Stimulated activated naive CD8-positive, alpha-beta T cell treated with anti-CD3 and anti-CD28 coated beads, Interleukin-15, amount 100 ng/mL, for 72 hours (primary cell): ENCODE measurements around the gene PFDN4.

Experiments used
- ATAC-seq: fragments of 150-1000 bp; cut with Tn5 transposase; 2 replicates; pipeline ENCODE4 v1.10.0; 2021; ENCODE audit warnings: mild to moderate bottlenecking, moderate library complexity
- DNase-seq, 2 donors: peaks; one replicate each; pipeline ENCODE4 v3.0.0; 2021 to 2022
- H3K27ac Mint-ChIP-seq, 2 donors: one replicate each; pipeline ENCODE4 v1.8.0; 2022; ENCODE audit warnings: mild to moderate bottlenecking in 2 of 2, mixed read lengths in 2 of 2, moderate library complexity in 2 of 2
- H3K27me3 Mint-ChIP-seq: one replicate; pipeline ENCODE4 v1.8.0; 2022; ENCODE audit warnings: mixed read lengths
- H3K4me1 Mint-ChIP-seq: one replicate; pipeline ENCODE4 v1.8.0; 2022; ENCODE audit warnings: mild to moderate bottlenecking, mixed read lengths
- H3K4me3 Mint-ChIP-seq, 2 donors: one replicate each; pipeline ENCODE4 v1.8.0; 2022; ENCODE audit warnings: mild to moderate bottlenecking in 2 of 2, mixed read lengths in 2 of 2, moderate library complexity in 1 of 2
- H3K9me3 Mint-ChIP-seq, 2 donors: one replicate each; pipeline ENCODE4 v1.8.0; 2022; ENCODE audit warnings: mixed read lengths in 2 of 2

The PFDN4 gene

DNA sequence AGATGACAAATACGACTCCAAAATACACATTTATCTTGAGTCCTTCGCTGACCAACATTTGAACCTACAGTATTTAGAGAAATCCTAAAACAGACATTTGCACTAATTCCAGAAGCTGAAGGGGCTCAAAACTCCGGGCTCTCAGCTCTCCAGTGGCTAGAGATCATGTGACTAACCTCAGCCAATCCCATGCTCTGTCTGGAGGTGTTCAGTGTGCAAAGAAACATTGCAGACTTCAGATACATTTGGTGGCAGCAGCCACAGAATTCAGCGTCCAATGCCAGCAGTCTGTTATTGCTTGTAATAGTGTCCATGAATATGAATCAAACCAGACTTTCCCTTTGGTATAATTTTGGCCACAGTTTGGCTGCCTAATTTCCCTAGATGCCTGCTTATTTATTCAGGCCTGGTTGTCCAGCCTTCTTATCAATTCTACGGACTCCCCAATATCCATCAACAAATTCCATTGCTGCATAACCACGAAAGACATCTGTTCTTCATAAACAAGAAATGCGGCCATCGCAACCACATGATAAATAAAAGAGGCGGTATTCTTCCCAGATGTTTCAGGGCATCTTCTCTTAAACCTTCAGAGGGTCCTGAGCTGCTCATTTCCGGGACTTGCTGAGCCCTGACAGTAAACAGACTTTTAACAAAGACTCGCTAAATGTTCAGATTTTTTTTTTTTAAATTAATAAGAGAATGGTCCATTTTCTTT, 19.6 kb upstream of the PFDN4 start:
- Mint-ChIP-seq H3K4me1 (no peaks in the 10 kb centered on the region), H3K27ac (no peak overlapping the region)
- DNase-seq = no peak

GRCh38 chr20:54189630-54190029, 18.3 kb upstream of the PFDN4 start:
- DNase-seq (no peak), ATAC-seq (no peak)
- no peak overlapping the region for H3K27ac Mint-ChIP-seq
- H3K9me3 Mint-ChIP-seq = no peaks in the 10 kb centered on the region
- H3K4me3 Mint-ChIP-seq = no peak overlapping the region
- H3K27me3 Mint-ChIP-seq = peaks cover 25% of the 10 kb centered on the region
- H3K4me1 Mint-ChIP-seq = no peaks in the 10 kb centered on the region

More for the DNA sequence above, 19.6 kb upstream of the PFDN4 start:
- Mint-ChIP-seq H3K9me3 (no peaks in the 10 kb centered on the region), H3K4me3 (no peak overlapping the region), H3K27me3 (peaks cover 32% of the 10 kb centered on the region)
- ATAC-seq = no peak

DNA sequence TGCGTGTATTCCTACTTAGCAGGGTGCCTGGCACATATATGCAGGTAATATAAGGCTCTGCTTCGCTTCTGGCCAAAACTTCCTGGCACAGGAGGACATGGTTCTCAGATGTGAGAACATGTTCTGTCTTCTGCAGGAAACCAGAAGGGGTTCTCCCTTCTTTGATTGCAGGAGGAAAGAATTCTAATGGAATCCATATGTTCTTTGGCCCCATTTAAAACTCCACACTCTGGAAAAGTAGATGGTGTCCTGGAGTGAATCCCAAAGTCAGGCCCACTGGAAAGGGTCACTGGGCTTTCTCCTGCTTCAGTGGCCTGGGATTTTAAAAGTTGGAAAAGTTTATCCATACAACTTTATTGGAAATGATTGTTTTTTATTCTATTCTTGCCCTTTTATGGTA, 17.7 kb upstream of the PFDN4 start:
- no peaks in the 10 kb centered on the region for H3K4me1 Mint-ChIP-seq
- ATAC-seq = no peak
- H3K27ac Mint-ChIP-seq = no peak overlapping the region
- no peak overlapping the region for H3K4me3 Mint-ChIP-seq
- H3K9me3 Mint-ChIP-seq = no peaks in the 10 kb centered on the region
- DNase-seq = no peak
- H3K27me3 Mint-ChIP-seq = peaks cover 19% of the 10 kb centered on the region

- no peaks in the 10 kb centered on the region for H3K9me3 Mint-ChIP-seq
- no peak for DNase-seq
- H3K27me3 Mint-ChIP-seq = peaks cover 6% of the 10 kb centered on the region
- ATAC-seq = no peak
- no peaks in the 10 kb centered on the region for H3K4me1 Mint-ChIP-seq
- no peak overlapping the region for H3K27ac Mint-ChIP-seq
- H3K4me3 Mint-ChIP-seq = no peak overlapping the region
Observed at GRCh38 chr20:54193817-54194216, 14.1 kb upstream of the PFDN4 start.

DNA sequence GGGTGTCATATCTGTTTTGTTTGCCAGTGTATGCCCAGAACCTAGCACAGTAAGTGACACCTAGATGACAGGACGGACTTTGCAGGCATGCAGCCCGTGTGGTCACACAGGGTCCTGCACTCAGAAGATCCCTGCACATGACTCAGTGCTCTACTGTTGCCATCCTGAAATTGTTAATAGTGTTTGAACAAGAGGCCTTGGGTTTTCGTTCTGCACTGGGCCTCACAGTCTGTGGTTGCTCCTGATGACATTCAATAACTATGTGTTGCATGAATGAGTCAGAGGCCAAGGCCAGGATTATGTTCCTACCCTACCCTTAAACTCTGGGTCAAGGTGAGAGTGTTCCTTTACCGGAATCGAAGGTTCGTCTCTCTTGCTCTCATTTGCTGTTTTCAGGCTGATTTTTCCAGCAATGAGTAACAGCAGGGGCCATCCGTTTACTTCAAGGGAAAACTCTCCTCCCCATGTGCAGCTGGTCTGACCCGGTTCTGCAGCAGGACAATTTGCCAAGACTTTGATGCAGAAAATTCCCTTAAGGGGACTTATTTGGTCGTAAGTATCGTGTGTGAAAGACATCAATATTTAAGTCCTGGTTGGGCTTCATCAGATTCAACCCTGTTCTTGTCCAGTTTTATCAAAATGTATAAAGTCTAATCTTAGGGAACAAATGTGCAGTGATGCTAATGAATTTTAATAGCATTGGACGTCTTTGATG, 13.0 kb upstream of the PFDN4 start:
- no peaks in the 10 kb centered on the region for H3K9me3 Mint-ChIP-seq
- no peak for DNase-seq
- peaks cover 6% of the 10 kb centered on the region for H3K27me3 Mint-ChIP-seq

DNA sequence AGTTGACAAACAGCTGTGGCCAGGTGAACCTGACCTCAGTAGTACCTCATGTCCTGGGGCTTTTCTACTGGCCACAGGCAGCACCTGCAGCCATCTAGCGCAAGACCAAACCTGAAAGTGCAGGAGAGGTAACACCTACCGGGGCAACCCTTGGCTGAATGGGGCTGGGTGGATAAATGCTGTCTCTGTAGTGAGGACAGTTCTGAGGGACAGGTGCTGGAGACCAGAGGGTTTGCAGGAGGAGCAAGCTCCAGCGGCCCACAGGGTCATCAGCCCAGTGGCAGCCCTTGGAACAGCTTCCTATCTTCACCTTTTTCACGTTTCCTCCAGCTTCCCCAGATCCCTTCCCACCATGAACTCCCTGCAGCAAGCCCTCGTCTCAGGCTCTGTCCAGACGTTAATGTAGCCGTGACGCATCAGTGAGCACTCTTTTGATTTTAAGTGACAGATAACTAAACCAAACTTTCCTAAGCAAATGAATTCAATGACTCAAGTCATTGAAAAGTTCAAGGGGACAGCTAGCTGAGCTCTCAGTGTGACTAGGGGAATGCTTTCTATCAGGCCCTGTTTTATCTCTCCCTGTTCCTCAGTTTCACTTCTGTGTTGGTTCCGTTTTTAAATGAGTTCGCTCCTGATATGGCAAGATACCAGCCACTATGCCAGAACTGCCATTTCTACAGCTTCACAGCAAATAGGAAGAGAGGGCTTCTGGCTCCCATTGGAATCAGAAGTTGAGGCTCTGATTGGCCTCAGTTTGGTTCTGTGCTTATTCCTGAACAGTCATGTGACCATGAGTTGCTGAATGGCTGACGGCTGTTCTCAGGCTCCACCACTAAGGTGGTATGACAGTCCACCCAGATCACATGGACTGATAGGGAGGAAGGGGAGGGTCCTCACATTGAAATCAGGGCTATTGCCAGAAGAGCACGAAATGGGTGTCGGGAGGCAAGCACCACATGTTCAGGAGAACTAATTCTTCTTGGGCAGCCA, 12.1 kb upstream of the PFDN4 start:
- Mint-ChIP-seq H3K27me3 (peaks cover 6% of the 10 kb centered on the region), H3K4me3 (no peak overlapping the region), H3K27ac (no peak overlapping the region), H3K9me3 (no peaks in the 10 kb centered on the region), H3K4me1 (no peaks in the 10 kb centered on the region)
- DNase-seq = no peak
- no peak for ATAC-seq

More for the DNA sequence above, 13.0 kb upstream of the PFDN4 start:
- no peaks in the 10 kb centered on the region for H3K4me1 Mint-ChIP-seq
- H3K27ac Mint-ChIP-seq = no peak overlapping the region
- H3K4me3 Mint-ChIP-seq = no peak overlapping the region
- peak; percentile 46 for ATAC-seq

DNA sequence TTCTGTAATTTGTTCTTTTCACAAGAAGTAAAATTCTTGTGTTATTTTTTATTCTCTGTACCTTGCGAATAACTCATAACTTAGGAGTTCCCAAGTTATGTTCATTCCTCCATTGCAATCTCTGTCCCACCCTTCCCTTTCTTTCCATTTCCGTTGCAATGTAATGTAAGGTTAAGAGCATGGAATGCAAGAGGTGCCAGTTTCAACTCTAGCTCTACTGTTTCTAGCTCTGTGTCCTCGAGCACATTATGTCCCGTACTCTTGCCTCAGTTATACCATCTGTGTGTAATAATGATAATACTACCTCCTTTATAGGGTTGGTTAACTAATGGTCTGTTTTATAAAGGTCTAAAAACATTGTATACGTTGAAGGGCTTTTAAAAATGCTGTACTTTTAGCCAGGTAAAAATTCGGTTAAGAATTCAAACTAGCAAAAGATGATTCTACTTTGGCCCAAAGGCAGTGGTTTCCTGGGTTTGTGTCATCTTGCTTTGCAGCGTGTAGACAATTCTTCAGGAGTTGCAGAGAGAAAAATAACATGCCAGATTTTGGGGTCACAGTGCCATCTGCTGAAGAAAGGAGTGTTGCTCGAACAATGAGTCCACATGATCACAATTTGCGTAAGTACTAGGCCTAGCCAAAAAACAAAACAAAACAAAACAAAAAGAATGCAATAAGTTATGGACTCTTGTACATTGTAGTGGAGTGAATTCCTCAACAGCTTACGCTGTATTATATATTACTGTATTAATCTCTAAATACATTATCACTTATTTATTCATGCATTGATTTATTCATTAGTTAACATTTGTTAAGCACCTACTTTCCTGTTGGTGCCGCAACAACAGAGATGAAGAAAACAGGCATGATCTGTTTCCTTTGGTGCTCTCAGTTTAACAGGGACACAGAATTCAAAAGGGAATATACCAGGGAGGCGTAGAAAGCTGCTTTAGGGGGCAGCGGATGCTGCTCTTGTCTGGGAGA, 10.0 kb upstream of the PFDN4 start:
- DNase-seq = no peak
- Mint-ChIP-seq H3K27me3 (peaks cover 6% of the 10 kb centered on the region), H3K4me1 (no peaks in the 10 kb centered on the region), H3K9me3 (no peaks in the 10 kb centered on the region), H3K27ac (peak overlapping the region in 1 of 2 donors; percentile 3), H3K4me3 (no peak overlapping the region)
- ATAC-seq = no peak

GRCh38 chr20:54199283-54199682, 8.6 kb upstream of the PFDN4 start:
- Mint-ChIP-seq H3K9me3 (no peaks in the 10 kb centered on the region), H3K27ac (no peak overlapping the region), H3K4me3 (no peak overlapping the region), H3K27me3 (no peaks in the 10 kb centered on the region), H3K4me1 (no peaks in the 10 kb centered on the region)
- DNase-seq (no peak), ATAC-seq (no peak)

GRCh38 chr20:54199721-54200176, 8.1 kb upstream of the PFDN4 start:
- Mint-ChIP-seq H3K4me3 (no peak overlapping the region), H3K4me1 (no peaks in the 10 kb centered on the region)
- peak; percentile 60 to 66 for DNase-seq

DNA sequence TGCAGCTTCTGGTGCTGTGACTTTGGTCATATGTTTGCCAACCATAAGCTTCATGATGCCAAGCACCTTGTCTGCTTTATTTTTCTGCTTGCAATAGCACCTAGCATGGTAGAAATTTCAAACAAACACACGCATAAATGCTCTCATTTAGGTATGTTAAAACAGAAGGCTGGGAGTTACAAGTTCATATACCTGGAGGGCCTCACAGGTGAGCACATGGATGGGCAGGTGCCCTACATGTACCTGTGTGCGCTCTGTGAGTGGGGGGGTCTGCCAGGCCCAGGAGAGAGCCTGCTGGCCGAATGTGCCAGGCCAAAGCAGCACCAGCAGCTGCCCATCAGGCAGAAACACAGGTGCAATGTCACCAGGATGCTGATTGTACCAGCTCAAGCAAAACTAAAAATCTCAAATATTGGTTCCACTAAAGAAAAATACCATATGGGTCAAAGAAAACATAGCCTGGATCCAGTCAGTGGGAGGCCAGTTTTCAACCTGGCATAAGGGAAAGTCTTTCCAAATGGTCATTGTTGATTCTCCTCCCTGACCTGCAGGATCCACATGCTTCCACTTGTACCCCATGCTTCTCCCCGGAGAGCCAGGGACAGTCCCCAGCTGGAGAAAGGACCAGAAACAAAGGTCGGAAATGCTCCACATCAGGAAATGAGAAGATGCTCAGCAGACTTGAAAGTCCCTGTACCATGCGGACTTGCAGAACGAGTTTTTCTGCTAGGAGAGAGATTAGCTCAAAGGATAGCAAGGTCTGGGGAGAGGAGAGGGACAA, 7.2 kb upstream of the PFDN4 start:
- ATAC-seq (no peak), DNase-seq (no peak)
- no peak overlapping the region for H3K4me3 Mint-ChIP-seq
- H3K4me1 Mint-ChIP-seq = peaks cover 7% of the 10 kb centered on the region
- no peaks in the 10 kb centered on the region for H3K9me3 Mint-ChIP-seq
- H3K27ac Mint-ChIP-seq = no peak overlapping the region
- no peaks in the 10 kb centered on the region for H3K27me3 Mint-ChIP-seq

More at GRCh38 chr20:54199721-54200176, 8.1 kb upstream of the PFDN4 start:
- Mint-ChIP-seq H3K27me3 (no peaks in the 10 kb centered on the region), H3K9me3 (no peaks in the 10 kb centered on the region), H3K27ac (no peak overlapping the region)
- ATAC-seq = peak; percentile 65

DNA sequence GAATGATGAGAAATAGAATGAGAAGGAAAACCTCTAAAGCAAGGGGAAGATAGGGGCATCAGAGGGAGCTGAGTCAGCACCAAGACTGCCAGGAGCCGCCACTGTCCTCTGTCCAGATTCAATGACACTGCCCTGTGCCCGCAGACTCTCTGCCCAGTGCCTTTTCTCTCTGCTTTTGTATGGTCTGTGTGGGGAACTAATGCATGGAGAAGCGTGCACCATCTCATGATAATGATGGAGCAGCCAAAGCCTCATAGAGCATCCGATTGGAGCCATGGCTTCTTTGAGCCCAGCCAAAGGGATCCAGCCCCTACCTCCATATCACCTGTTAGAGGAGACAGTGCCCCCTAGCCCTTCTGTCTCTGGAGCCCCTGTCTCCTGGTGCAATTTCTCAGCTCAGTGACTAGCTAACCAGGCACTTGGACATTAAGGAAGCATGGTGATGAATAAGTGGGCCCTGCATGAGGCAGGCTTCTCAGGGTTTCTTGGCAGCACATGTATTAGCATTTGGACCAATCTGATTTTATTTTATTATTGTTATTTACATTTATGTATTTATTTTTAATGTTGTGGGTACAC, 6.5 kb upstream of the PFDN4 start:
- Mint-ChIP-seq H3K4me1 (peaks cover 14% of the 10 kb centered on the region), H3K27ac (no peak overlapping the region), H3K27me3 (no peaks in the 10 kb centered on the region), H3K4me3 (no peak overlapping the region), H3K9me3 (no peaks in the 10 kb centered on the region)
- no peak for ATAC-seq
- no peak for DNase-seq

GRCh38 chr20:54203281-54203680, 4.6 kb upstream of the PFDN4 start:
- DNase-seq (no peak), ATAC-seq (no peak)
- H3K27ac Mint-ChIP-seq = no peak overlapping the region
- no peaks in the 10 kb centered on the region for H3K9me3 Mint-ChIP-seq
- H3K27me3 Mint-ChIP-seq = no peaks in the 10 kb centered on the region
- no peak overlapping the region for H3K4me3 Mint-ChIP-seq
- H3K4me1 Mint-ChIP-seq = peaks cover 15% of the 10 kb centered on the region

DNA sequence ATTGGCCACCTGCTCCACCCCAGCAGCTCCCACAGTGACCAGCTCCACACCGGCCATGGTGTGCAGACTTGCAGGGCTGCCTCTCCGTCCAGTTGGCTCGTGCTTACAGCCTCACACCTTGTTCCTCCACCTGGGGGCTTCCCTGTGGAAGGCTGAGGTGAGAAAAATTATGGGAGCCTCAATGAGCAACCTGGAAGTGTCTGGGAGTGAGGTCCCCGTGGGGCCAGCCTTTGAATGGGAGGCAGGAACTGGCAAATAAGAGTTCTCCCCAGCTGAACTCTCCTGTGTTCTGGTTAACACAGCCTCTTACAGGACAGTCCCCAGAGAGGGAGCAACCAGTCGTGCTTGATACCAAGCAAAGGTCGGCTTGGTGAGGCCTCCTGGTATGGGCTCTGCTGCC, 3.8 kb upstream of the PFDN4 start:
- Mint-ChIP-seq H3K4me1 (peaks cover 21% of the 10 kb centered on the region), H3K9me3 (no peaks in the 10 kb centered on the region), H3K4me3 (no peak overlapping the region), H3K27ac (no peak overlapping the region), H3K27me3 (no peaks in the 10 kb centered on the region)
- DNase-seq (no peak), ATAC-seq (no peak)

DNA sequence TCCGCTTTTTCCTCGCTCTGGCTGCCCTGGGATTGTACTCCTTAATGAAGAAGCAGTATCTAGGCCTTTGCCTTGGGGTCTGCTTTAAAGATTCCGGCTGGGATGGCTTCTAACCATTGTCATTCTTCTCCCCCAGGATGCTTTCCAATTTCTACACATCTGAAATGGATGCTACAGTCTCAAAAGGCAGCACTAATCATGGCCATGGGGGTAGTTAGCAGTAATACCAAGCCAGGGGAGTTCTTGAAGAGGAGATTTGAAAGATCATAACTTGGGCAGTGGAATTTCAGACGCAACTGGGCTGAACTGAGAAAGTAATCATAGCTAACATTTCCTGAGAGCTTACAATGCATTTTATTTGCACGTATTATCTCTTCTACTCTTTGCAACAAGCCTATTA, 3.4 kb upstream of the PFDN4 start:
- Mint-ChIP-seq H3K4me1 (peaks cover 25% of the 10 kb centered on the region), H3K4me3 (no peak overlapping the region), H3K27me3 (no peaks in the 10 kb centered on the region), H3K9me3 (no peaks in the 10 kb centered on the region), H3K27ac (no peak overlapping the region)
- DNase-seq (no peak), ATAC-seq (no peak)
